GM12878 (cell line): ENCODE measurements around the gene TIE1. TPM values are rescaled to one million over a fixed set of nuclear protein-coding genes. Genes with fewer than 3 reads are reported as not detected.

Experiments used
- ATAC-seq: fragments of 200-7000 bp; cut with Tn5 transposase; 3 replicates; pipeline ENCODE4 v1.9.1; 2020; ENCODE audit warnings: mild to moderate bottlenecking, moderate library complexity
- BruUV-seq: library from RNA; stranded (reverse); fragments of 400-500 nt; replicated peaks from 2 replicates; lab custom pipeline; 2021; lab: Mats Ljungman, UMichigan
- CTCF ChIA-PET: fragments of 300-600 bp; sonication (Branson Sonifier 250); formaldehyde crosslinking; extraction: SDS; loops from one replicate; lab custom pipeline; 2021; ENCODE audit warnings: inconsistent platforms; lab: Yijun Ruan, JAX
- POLR2A ChIA-PET: fragments of 350-600 bp; formaldehyde crosslinking; extraction: SDS; loops from one replicate; lab custom pipeline; 2021; ENCODE audit warnings: inconsistent platforms; lab: Charles Lee
- RAD21 ChIA-PET: fragments of 300-600 bp; sonication (Branson Sonifier 250); formaldehyde crosslinking; loops from one replicate; lab custom pipeline; 2023; ENCODE audit warnings: antibody characterized with exemption; ENCODE audit not compliant: unreplicated experiment; lab: Charles Lee
- SMC1A ChIA-PET: fragments of 300-600 bp; sonication (Branson Sonifier 250); formaldehyde crosslinking; loops from one replicate; lab custom pipeline; 2023; ENCODE audit not compliant: unreplicated experiment, uncharacterized antibody; lab: Charles Lee
- DNase-seq: peaks from one replicate; pipeline ENCODE4 v3.0.0-alpha.2; 2011; ENCODE audit warnings: low read depth, low spot score
- FAIRE-seq: peaks from 3 replicates; lab custom pipeline; 2011; peaks lifted over from hg19 to GRCh38; lab: Jason Lieb, UNC
- H2AFZ ChIP-seq: 2 replicates; pipeline ENCODE4 v1.6.0; 2011; ENCODE audit warnings: low read depth, low read length, control low read depth; ENCODE audit not compliant: control insufficient read depth
- H3K27ac ChIP-seq: 2 replicates; pipeline ENCODE4 v1.5.1; 2011; ENCODE audit warnings: control low read depth; ENCODE audit not compliant: control insufficient read depth, insufficient read depth
- H3K27me3 ChIP-seq, 2 experiments: replicated peaks in 1 of 2; 2 replicates each; pipeline versions ENCODE4 v1.6.0 to v1.6.1; 2011; ENCODE audit warnings: low read length in 1 of 2; ENCODE audit not compliant: control insufficient read depth in 2 of 2, insufficient read depth in 2 of 2
- H3K36me3 ChIP-seq, 2 experiments: 2 replicates each; pipeline ENCODE4 v1.5.1; 2011; ENCODE audit warnings: low read length in 1 of 2; ENCODE audit not compliant: control insufficient read depth in 2 of 2, insufficient read depth in 2 of 2
- H3K4me1 ChIP-seq: 2 replicates; pipeline ENCODE4 v1.6.1; 2011; ENCODE audit warnings: mild to moderate bottlenecking, low read length, moderate library complexity, mixed read lengths; ENCODE audit not compliant: control insufficient read depth, insufficient read depth
- H3K4me2 ChIP-seq: 2 replicates; pipeline ENCODE4 v1.6.0; 2011; ENCODE audit warnings: control low read depth; ENCODE audit not compliant: control insufficient read depth, insufficient read depth
- H3K4me3 ChIP-seq: fragments of 200-600 bp; sonication (generic); 2 replicates; pipeline ENCODE4 v1.5.1; 2016
- H3K79me2 ChIP-seq: 2 replicates; pipeline ENCODE4 v1.6.0; 2011; ENCODE audit warnings: low read length; ENCODE audit not compliant: control insufficient read depth, insufficient read depth
- H3K9ac ChIP-seq: 2 replicates; pipeline ENCODE4 v1.8.0; 2011; ENCODE audit warnings: low read length, control low read depth, mixed read lengths; ENCODE audit not compliant: control insufficient read depth, insufficient read depth
- H3K9me3 ChIP-seq: replicated peaks from 3 replicates; pipeline ENCODE4 v1.5.1; 2011; ENCODE audit warnings: mild to moderate bottlenecking, low read length; ENCODE audit not compliant: control insufficient read depth, insufficient read depth
- H4K20me1 ChIP-seq: 2 replicates; pipeline ENCODE4 v1.6.0; 2011; ENCODE audit not compliant: control insufficient read depth, insufficient read depth
- PML ChIP-seq: IDR thresholded peaks from 2 replicates; pipeline ENCODE4 v1.6.1; 2012; ENCODE audit warnings: low read length, inconsistent platforms
- SIX5 ChIP-seq: IDR thresholded peaks from 2 replicates; pipeline ENCODE4 v1.6.1; 2011; ENCODE audit warnings: mild to moderate bottlenecking, low read depth, low read length, moderate library complexity; ENCODE audit not compliant: severe bottlenecking
- SKIL ChIP-seq: fragments of 450-650 bp; IDR thresholded peaks from 2 replicates; pipeline ENCODE4 v1.6.1; 2017; ENCODE audit warnings: mild to moderate bottlenecking, low read depth, inconsistent platforms; ENCODE audit not compliant: poor library complexity, severe bottlenecking
- WGBS: methylation state at CpG from one replicate; pipeline ENCODE4 v1.1.6; 2016; ENCODE audit warnings: low lambda C conversion rate; ENCODE audit not compliant: insufficient replicate concordance, insufficient coverage; ENCODE audit errors: missing lambda C conversion rate; 5-methylcytosine and 5-hydroxymethylcytosine counted together
- in situ Hi-C: fragments of 300-500 bp; cut with MboI; formaldehyde crosslinking; loops from 9 replicates; pipeline ENCODE4 v1.14.3; 2018; ENCODE audit warnings: mixed read lengths
- intact Hi-C: fragments of 100-400 bp; cut with micrococcal nuclease; formaldehyde crosslinking; loops from one replicate; pipeline ENCODE4 v1.14.2; 2022; ENCODE audit not compliant: unreplicated experiment
- polyA plus RNA-seq, 11 experiments: library from polyadenylated mRNA; depleted of rRNA in 4 of 11; unstranded in 6 of 11; stranded (reverse) in 5 of 11; fragments of >200 nt; fragmentation: Nextera tagmentation in 4 of 11; fragmentation: Illumina TruSeq in 1 of 11; extraction: Ambion mirVana in 4 of 11; extraction: Trizol in 1 of 11; gene quantifications; 1 replicate in 1 of 11; 2 replicates in 10 of 11; pipeline versions ENCODE4 v1.2.1 to v1.2.3, GENCODE V29; 2011 to 2016; ENCODE audit warnings: inconsistent platforms in 2 of 11, missing spikeins in 2 of 11, low read depth in 1 of 11
- total RNA-seq, 4 experiments: library from RNA; depleted of rRNA in 3 of 4; stranded (reverse); fragments of >200 nt in 3 of 4; fragmentation: Illumina TruSeq in 1 of 4; extraction: Trizol in 1 of 4; gene quantifications; 2 replicates each; pipeline versions ENCODE4 v1.2.1 to v1.2.3, GENCODE V29; 2013 to 2021
- TF ChIP-seq, protein P1 (sequence below): fragments of 450-650 bp; IDR thresholded peaks from 2 replicates; pipeline ENCODE4 v1.6.1; 2016; ENCODE audit warnings: mild to moderate bottlenecking

TIE1 gene
- total and polyA plus RNA-seq, 10 of the 15 experiments (the other 5 are each of a cell fraction or from before 2014, with no cell fraction given) = 0.26 to 3.9 (median 1.3) TPM

DNA sequence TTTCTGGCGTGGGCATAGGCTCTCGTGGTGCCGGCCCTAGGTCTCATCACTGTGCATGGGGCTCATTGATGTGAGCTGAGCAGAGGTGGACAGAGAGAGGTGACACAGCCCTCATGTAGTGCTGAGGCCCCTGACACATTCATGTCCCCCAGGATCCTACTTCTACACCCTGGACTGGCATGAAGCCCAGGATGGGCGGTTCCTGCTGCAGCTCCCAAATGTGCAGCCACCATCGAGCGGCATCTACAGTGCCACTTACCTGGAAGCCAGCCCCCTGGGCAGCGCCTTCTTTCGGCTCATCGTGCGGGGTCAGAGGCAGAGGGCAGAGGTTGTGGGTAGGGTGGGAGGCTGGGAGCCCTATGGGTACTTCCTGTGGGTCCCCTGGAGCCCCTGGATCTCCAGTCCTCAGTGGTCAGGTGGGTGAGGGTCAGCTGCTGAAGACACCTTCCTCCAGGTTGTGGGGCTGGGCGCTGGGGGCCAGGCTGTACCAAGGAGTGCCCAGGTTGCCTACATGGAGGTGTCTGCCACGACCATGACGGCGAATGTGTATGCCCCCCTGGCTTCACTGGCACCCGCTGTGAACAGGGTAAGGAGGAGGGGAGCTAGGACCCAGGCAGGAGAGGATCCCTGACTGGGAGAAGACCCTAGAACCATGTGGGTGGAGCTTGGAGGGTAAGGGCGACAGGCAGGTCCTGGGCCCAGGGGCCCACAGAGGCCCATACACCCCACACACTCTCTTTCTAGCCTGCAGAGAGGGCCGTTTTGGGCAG, 6.1 kb downstream of the TIE1 start:
- no peak overlapping the region for H2AFZ ChIP-seq
- intact Hi-C loops = no loop called here
- RAD21 ChIA-PET = no interaction called here
- DNase-seq (no peak), FAIRE-seq (no peak), ATAC-seq (no peak)
- H3K79me2 ChIP-seq = no peaks in the 10 kb centered on the region
- no peak overlapping the region for H3K9ac ChIP-seq
- H3K4me2 ChIP-seq = no peak overlapping the region
- no peak overlapping the region for H3K4me3 ChIP-seq
- H3K27me3 ChIP-seq = no peaks in the 10 kb centered on the region
- 36% methylated on average over 16 of the region's 17 CpGs for WGBS
- no peak overlapping the region for H3K27ac ChIP-seq
- BruUV-seq = no TSS peak
- in situ Hi-C loops = no loop called here
- SMC1A ChIA-PET = no interaction called here
- TF ChIP-seq, protein P1, sequence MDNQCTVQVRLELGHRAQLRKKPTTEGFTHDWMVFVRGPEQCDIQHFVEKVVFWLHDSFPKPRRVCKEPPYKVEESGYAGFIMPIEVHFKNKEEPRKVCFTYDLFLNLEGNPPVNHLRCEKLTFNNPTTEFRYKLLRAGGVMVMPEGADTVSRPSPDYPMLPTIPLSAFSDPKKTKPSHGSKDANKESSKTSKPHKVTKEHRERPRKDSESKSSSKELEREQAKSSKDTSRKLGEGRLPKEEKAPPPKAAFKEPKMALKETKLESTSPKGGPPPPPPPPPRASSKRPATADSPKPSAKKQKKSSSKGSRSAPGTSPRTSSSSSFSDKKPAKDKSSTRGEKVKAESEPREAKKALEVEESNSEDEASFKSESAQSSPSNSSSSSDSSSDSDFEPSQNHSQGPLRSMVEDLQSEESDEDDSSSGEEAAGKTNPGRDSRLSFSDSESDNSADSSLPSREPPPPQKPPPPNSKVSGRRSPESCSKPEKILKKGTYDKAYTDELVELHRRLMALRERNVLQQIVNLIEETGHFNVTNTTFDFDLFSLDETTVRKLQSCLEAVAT = no peak
- TF ChIP-seq PML = no peak
- no peak for TF ChIP-seq SIX5
- TF ChIP-seq SKIL = no peak
- no peaks in the 10 kb centered on the region for H3K4me1 ChIP-seq
- no peaks in the 10 kb centered on the region for H3K36me3 ChIP-seq
- no peaks in the 10 kb centered on the region for H3K9me3 ChIP-seq
- no peaks in the 10 kb centered on the region for H4K20me1 ChIP-seq
- CTCF ChIA-PET = no interaction called here
- POLR2A ChIA-PET = interaction anchor here (0.6 kb wide), 1 partner anchor 92 kb away, joined by 3 read pairs; no protein-coding TSS in a partner anchor
